Activated CD8-positive, alpha-beta memory T cell treated with anti-CD3 and anti-CD28 coated beads for 24 hours (primary cell): ENCODE results near the gene EIF4A3.

Experiments used
- DNase-seq: peaks from one replicate; pipeline ENCODE4 v3.0.0-alpha.2; 2020

The EIF4A3 gene

DNA sequence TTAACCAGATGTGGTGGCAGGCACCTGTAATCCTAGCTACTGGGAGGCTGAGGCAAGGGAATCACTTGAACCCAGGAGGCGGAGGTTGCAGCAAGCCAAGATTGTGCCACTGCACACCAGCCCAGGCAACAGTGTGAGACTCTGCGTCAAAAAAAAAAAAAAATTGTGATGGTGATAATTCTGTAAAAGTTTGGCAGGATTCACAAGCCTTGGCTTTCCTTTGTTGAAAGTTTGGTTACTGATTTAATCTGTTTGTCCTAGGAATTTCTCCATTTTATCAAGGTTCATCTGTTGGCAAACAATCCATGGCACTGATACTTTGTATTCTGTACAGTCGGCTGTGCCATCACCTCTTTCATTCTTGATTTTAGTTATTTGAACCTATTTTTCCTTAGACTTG is 15.9 kb downstream of the EIF4A3 start:
- DNase-seq, result no peak

DNA sequence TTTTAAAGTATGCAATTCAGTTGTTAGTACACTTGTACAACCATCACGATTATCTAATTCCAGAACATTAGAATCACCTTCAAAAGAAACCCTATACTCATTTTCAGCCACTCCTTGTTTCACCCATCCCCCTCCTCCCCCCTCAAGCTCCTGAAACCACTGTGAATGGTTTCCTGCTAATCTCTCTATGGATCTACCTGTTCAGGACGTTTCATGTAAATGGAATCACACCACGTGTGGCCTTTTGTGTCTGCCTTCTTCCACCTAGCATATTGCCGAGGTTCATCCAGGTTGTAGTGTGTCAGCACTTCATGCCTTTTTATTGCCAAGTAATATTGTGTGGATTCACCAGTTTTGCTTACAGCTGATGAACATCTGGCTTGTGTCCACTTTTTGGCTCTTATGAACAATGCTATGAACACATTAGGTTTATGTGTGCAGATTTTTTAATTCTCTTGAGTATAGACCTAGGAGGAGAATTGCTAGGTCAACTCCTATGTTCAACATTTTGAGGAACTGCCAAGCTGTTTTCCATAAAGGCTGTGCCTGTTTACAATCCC is 17.8 kb downstream of the EIF4A3 start:
- DNase-seq, result no peak

GRCh38 chr17:80126449-80126715 is 20.5 kb downstream of the EIF4A3 start:
- DNase-seq, result no peak

GRCh38 chr17:80125656-80126448 is 21.1 kb downstream of the EIF4A3 start:
- DNase-seq, result peak; percentile 24

DNA sequence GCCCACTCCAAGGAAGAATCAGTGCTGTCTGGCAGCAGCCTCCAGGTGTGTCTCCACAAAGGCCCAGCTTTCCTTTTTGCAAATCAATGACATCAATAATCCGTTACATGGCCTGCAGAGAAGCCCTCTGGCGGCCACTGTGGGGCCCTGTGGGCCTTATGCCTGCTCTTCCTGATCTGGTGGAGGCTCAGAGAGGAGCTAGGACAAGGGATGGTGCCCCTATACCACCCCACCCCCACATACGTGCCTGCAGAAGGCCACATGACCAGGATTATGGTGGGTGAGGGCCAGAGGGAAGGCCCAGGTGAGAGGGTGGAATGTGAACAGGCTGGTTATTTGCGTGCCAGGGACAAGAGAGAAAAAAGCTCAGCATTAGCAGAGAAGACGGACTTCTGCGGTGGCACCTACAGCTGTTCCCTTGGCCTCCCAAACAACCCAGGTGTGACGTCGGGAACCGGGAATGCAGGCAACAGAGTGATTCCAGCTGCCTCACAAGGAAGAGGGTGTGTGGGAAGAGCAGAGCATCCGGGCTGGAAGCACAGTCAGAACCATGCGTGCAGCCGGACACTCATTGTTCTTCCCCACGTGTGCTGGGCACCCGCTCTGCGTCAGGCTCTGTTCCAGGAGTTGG is 22.5 kb downstream of the EIF4A3 start:
- DNase-seq, result peak; percentile 40

DNA sequence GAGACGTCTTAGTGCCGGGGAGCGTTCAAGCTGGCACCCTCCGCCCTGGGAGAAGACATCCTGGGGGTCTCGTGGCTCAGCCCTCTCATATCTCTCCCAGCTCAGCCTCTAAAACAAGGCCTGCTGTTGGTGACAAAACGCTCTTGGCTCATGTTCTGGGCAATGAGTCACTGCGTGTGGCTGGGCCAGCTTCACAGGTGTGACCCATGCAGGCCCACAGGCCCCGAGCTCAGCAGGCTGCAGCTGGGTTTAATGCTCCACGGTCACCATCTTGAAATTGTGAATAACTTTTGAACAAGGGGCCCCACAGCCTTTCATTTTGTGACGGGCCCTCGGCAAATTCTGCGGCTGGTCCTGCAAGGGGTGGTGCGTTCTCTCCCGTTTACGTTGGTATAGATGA is 23.1 kb downstream of the EIF4A3 start:
- DNase-seq, result peak; percentile 38

DNA sequence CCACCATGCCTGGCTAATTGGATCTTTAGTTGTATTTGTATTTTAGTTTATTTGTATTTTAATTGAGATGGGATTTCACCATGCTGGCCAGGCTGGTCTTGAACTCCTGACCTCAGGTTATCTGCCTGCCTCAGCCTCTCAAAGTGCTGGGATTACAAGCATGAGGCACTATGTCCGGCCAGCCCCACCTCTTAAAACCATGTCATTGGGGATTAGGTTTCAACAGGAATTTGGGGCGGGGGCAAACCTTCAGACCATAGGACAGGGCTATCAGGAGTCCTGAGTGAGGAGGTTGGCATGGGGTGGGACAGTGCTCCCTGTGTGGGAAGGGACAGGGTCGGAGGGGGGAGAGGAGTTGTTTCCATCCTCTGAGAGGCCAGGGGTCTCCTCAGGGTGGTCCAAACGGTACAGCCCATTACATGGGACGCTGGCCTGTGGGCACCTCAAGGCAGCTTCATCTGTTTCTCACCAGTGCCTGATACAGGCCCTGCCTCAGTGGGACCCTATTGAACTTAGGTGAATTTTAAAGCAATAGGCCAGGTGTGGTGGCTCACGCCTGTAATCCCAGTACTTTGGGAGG is 23.9 kb downstream of the EIF4A3 start:
- DNase-seq, result peak; percentile 24

- peak; percentile 33 for DNase-seq
These were observed 24.8 kb downstream of the EIF4A3 start for GRCh38 chr17:80122026-80122575.

GRCh38 chr17:80119839-80120238 is 27.1 kb downstream of the EIF4A3 start:
- no peak for DNase-seq

GRCh38 chr17:80119271-80119791 is 27.6 kb downstream of the EIF4A3 start:
- DNase-seq, result no peak

DNA sequence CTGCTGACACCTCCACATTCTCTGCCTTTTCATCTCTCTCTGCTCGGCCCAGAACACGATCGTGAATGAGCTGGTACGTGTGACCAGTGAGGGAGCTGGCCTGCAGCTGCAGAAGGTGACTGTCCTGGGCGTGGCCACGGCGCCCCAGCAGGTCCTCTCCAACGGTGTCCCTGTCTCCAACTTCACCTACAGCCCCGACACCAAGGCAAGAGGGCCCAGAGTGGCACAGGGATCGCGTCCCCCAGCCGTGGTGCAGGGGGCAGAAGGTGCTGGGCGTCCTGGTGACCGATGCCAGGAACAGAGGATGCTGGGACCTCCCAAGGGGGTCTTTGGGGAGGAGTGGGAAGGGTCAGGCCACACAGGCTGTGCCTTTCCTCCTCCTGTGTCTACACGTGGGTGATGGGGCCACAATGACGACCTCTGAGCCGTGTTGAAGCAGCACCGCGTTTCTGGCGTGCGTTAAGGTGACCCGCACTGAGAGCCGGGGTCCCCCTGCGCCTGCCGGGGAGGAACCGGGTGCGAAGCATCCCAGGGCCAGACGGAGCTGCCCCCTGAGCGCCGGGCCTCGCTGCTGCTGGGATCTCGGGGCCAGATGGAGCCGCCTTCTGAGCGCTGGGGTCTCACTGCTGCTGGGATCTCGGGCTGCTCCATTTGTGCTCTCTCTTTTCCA is 28.2 kb downstream of the EIF4A3 start:
- no peak for DNase-seq

DNA sequence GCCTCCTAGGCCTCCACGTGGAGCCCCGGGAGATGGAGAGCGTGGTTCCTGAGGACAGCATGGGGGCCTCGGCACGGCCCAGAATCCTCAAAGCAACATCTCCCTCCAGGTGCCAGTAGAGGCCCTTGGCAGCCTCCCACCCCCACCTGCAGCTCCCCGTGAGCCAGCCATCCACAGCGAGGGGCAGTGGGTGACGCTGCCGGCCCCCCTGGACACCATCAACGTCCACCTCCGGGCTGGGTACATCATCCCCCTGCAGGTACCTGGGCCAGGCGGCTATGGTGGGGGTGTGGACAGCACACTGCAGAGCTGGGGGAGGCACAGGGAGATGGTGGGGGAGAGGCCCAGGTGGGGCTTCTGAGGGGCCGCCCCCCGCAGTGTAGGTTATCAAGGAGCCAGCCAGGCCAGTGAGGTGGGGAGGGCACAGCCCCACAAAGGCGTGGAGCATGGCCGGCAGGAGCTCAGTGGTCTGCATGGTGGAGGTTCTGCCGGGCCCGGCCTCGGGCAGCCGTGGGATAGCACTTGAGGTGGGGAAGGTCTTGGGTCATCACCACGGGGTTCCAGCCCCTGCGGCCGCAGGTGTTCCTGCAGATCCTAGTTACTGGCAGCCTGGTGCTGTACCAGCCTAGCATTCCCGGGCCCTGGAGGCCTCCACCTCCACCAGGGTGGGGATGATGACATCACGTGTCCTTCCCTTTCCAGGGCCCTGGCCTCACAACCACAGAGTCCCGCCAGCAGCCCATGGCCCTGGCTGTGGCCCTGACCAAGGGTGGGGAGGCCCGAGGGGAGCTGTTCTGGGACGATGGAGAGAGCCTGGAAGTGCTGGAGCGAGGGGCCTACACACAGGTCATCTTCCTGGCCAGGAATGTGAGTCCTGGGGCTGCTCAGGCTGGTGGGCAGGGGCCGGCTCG is 29.2 kb downstream of the EIF4A3 start:
- no peak for DNase-seq

DNA sequence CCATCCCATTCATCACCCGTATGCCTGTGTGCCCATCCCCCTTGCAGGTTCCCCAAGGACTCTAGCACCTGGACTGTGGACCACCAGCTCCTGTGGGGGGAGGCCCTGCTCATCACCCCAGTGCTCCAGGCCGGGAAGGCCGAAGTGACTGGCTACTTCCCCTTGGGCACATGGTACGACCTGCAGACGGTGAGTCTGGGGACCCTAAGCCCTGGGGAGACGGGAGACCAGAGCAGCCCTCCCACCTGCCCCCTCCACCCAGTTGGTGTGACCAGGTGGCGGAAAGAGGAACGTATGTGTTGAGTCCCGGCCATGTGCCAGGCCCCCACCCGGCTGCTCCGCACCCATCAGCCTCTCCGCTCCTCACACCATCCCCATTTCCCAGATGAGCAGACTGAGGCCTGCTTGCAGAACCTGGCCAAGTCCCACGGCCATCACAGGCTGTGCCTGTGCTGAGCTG is 30.0 kb downstream of the EIF4A3 start:
- DNase-seq, result no peak

GRCh38 chr17:80116276-80116920 is 30.5 kb downstream of the EIF4A3 start:
- peak; percentile 21 for DNase-seq

- no peak for DNase-seq
These were observed 31.8 kb downstream of the EIF4A3 start for GRCh38 chr17:80115159-80115558.

- DNase-seq, result peak; percentile 30
These were observed 32.2 kb downstream of the EIF4A3 start for GRCh38 chr17:80114758-80115157.

GRCh38 chr17:80113033-80113484 is 33.9 kb downstream of the EIF4A3 start:
- DNase-seq, result peak; percentile 43

DNA sequence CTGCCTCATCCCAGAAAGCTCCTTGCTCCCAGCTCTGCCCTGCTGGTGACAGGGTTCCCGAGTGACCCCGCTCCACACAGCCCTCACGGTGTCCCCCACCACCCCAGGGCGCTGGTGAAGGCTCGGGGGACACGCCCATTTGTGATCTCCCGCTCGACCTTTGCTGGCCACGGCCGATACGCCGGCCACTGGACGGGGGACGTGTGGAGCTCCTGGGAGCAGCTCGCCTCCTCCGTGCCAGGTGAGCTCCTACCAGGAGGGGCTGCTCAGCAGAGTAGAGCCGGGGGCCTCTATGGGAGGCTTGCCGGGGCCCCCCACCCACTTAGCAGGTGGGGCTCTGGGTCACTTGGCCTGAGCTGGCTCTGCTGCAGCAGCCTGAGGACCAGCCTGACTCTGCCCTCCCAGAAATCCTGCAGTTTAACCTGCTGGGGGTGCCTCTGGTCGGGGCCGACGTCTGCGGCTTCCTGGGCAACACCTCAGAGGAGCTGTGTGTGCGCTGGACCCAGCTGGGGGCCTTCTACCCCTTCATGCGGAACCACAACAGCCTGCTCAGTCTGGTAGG is 34.4 kb downstream of the EIF4A3 start:
- peak; percentile 42 for DNase-seq

- no peak for DNase-seq
These were observed 35.0 kb downstream of the EIF4A3 start for GRCh38 chr17:80111702-80112470.
